Measurements from ENCODE around the gene DPP3.

- TF ChIP-seq EZH2 (IDR thresholded peaks at IDR 0.05) (no peak), POLR2AphosphoS5 (IDR thresholded peaks at IDR 0.05; ENCODE audit: borderline replicate concordance, low read depth, low read length) (no peak), FOXP2 (optimal IDR thresholded peaks at IDR 0.05; ENCODE audit: control extremely low read depth, extremely low read length, insufficient read depth) (no peak)
Observed at GRCh38 chr11:66437979-66438503, 42.2 kb upstream of the DPP3 start.

All from SK-N-MC (cell line).